Measurements from ENCODE around the gene CSRP3.

DNA sequence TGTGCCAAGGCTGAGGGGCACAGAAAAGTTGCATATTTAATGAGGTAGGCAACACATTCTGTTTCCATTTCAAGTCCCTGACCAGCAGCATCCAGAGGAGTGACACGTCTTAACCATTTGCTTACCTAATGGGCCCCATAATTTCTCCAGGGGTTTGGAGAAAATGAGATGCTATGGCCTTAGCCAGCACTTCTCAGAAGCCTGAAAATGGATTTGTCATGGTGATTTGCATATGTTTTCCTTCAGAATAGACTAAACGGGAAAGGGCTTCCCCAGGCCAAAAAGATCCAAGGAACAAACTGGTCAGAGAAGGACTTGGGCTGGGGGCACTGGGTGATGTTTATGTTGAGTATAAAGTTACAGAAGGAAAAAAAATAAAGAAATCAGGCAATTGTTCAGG, 16.7 kb downstream of the CSRP3 start:
- TF ChIP-seq, protein P1, sequence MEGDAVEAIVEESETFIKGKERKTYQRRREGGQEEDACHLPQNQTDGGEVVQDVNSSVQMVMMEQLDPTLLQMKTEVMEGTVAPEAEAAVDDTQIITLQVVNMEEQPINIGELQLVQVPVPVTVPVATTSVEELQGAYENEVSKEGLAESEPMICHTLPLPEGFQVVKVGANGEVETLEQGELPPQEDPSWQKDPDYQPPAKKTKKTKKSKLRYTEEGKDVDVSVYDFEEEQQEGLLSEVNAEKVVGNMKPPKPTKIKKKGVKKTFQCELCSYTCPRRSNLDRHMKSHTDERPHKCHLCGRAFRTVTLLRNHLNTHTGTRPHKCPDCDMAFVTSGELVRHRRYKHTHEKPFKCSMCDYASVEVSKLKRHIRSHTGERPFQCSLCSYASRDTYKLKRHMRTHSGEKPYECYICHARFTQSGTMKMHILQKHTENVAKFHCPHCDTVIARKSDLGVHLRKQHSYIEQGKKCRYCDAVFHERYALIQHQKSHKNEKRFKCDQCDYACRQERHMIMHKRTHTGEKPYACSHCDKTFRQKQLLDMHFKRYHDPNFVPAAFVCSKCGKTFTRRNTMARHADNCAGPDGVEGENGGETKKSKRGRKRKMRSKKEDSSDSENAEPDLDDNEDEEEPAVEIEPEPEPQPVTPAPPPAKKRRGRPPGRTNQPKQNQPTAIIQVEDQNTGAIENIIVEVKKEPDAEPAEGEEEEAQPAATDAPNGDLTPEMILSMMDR (IDR thresholded peaks at IDR 0.05) = no peak
- TF ChIP-seq POLR2AphosphoS5 (IDR thresholded peaks at IDR 0.05) (no peak), EP300 (IDR thresholded peaks at IDR 0.05) (no peak), POLR2A (IDR thresholded peaks at IDR 0.05) (no peak)

All from sigmoid colon (tissue), 4 donors.